K562 (cell line): ENCODE data around the gene CORIN. TPM values are rescaled to one million over a fixed set of nuclear protein-coding genes. Genes with fewer than 3 reads are reported as not detected.

ENCODE experiments used
- ATAC-seq: fragments of 200-7000 bp; cut with Tn5 transposase; 3 replicates; pipeline ENCODE4 v1.9.1; 2020; ENCODE audit warnings: moderate library complexity
- BruUV-seq: library from RNA; stranded (reverse); fragments of 400-500 nt; replicated peaks from 2 replicates; lab custom pipeline; 2021; lab: Mats Ljungman, UMichigan
- CTCF ChIA-PET: fragments of 300-600 bp; formaldehyde crosslinking; extraction: SDS; loops from one replicate; lab custom pipeline; 2021; ENCODE audit warnings: low intra/inter-chr PET ratio; lab: Yijun Ruan, JAX
- POLR2A ChIA-PET: fragments of 300-600, 350-650 bp; sonication (Branson Sonifier 250); formaldehyde crosslinking; extraction: SDS; loops from one replicate; lab custom pipeline; 2021; ENCODE audit warnings: antibody characterized with exemption, inconsistent platforms; lab: Yijun Ruan, JAX
- DNase-seq, 4 experiments: peaks; one replicate each; pipeline versions ENCODE4 v3.0.0 to v3.0.0-alpha.2; 2011 to 2018; ENCODE audit warnings: low spot score in 3 of 4, mixed read lengths in 3 of 4; ENCODE audit errors: extremely low read depth in 1 of 4
- FAIRE-seq: peaks from 2 replicates; lab custom pipeline; 2011; peaks lifted over from hg19 to GRCh38; lab: Jason Lieb, UNC
- H2AFZ ChIP-seq: 2 replicates; pipeline ENCODE4 v1.6.0; 2011; ENCODE audit warnings: low read depth, low read length, control low read depth, inconsistent platforms
- H3K27ac ChIP-seq: fragments of 200-600 bp; 3 replicates; pipeline ENCODE4 v1.8.0; 2011; ENCODE audit warnings: low read depth, mild to moderate bottlenecking, control low read depth, inconsistent platforms, low read length, moderate library complexity, mixed read lengths; ENCODE audit errors: extremely low read depth
- H3K27me3 ChIP-seq, 2 experiments: fragments of 300-600 bp in 1 of 2; 2 replicates in 1 of 2; 3 replicates in 1 of 2; pipeline versions ENCODE4 v1.6.0 to v1.8.0; 2011; ENCODE audit warnings: inconsistent platforms in 2 of 2, low read length in 2 of 2, mild to moderate bottlenecking in 1 of 2, mixed read lengths in 1 of 2, moderate library complexity in 1 of 2; ENCODE audit not compliant: control insufficient read depth in 2 of 2, insufficient read depth in 2 of 2
- H3K36me3 ChIP-seq: fragments of 300-600 bp; 3 replicates; pipeline ENCODE4 v1.8.0; 2011; ENCODE audit warnings: mild to moderate bottlenecking, low read length, inconsistent platforms; ENCODE audit not compliant: control insufficient read depth, insufficient read depth
- H3K4me1 ChIP-seq, 2 experiments: fragments of 200-600 bp in 1 of 2; replicated peaks in 1 of 2; 2 replicates in 1 of 2; 3 replicates in 1 of 2; pipeline versions ENCODE4 v1.5.1 to v1.8.0; 2011; ENCODE audit warnings: inconsistent platforms in 2 of 2, low read length in 2 of 2, mild to moderate bottlenecking in 1 of 2, mixed read lengths in 1 of 2, moderate library complexity in 1 of 2; ENCODE audit not compliant: control insufficient read depth in 2 of 2, insufficient read depth in 2 of 2
- H3K4me2 ChIP-seq: 2 replicates; pipeline ENCODE4 v1.6.1; 2011; ENCODE audit warnings: low read length, control low read depth, inconsistent platforms, mixed read lengths; ENCODE audit not compliant: insufficient read depth
- H3K4me3 ChIP-seq: fragments of 200-600 bp; sonication (generic), shearing (Covaris generic); 2 replicates; pipeline ENCODE4 v1.5.1; 2016; ENCODE audit warnings: control low read depth, inconsistent platforms
- H3K79me2 ChIP-seq: fragments of 200-600 bp; 3 replicates; pipeline ENCODE4 v1.8.0; 2011; ENCODE audit warnings: low read length, inconsistent platforms; ENCODE audit not compliant: control insufficient read depth, insufficient read depth
- H3K9ac ChIP-seq, 2 experiments: 2 replicates each; pipeline versions ENCODE4 v1.6.0 to v1.6.1; 2011; ENCODE audit warnings: low read depth in 2 of 2, low read length in 2 of 2, control low read depth in 1 of 2, inconsistent platforms in 1 of 2, mild to moderate bottlenecking in 1 of 2, mixed read lengths in 1 of 2; ENCODE audit not compliant: insufficient read depth in 1 of 2
- H3K9me1 ChIP-seq: one replicate; pipeline ENCODE4 v1.6.0; 2011; ENCODE audit warnings: inconsistent platforms, mild to moderate bottlenecking, low read length, moderate library complexity; ENCODE audit not compliant: control insufficient read depth, insufficient read depth
- H3K9me3 ChIP-seq: replicated peaks from 2 replicates; pipeline ENCODE4 v1.5.1; 2011; ENCODE audit warnings: low read depth, low read length, inconsistent platforms; ENCODE audit not compliant: control insufficient read depth, insufficient read depth
- H4K20me1 ChIP-seq: replicated peaks from 2 replicates; pipeline ENCODE4 v1.6.1; 2011; ENCODE audit warnings: low read length, inconsistent platforms, mixed read lengths; ENCODE audit not compliant: control insufficient read depth, insufficient read depth
- ATF6 ChIP-seq: sonication (generic); formaldehyde crosslinking; IDR thresholded peaks from 2 replicates; pipeline ENCODE4 v1.4.0; 2020; ENCODE audit warnings: mild to moderate bottlenecking, missing genetic modification reagents
- CHAMP1 ChIP-seq: fragments of 450-650 bp; IDR thresholded peaks from 2 replicates; pipeline ENCODE4 v1.6.1; 2016; ENCODE audit warnings: mild to moderate bottlenecking
- FOXP4 ChIP-seq: sonication (generic); formaldehyde crosslinking; IDR thresholded peaks from 2 replicates; pipeline ENCODE4 v1.8.0; 2022; ENCODE audit warnings: mild to moderate bottlenecking, missing genetic modification reagents, borderline replicate concordance
- HNRNPLL ChIP-seq: fragments of 200-400 bp; formaldehyde crosslinking; IDR thresholded peaks from 2 replicates; pipeline ENCODE4 v1.6.1; 2017; ENCODE audit warnings: low read length, low read depth, mild to moderate bottlenecking; ENCODE audit not compliant: poor library complexity, severe bottlenecking
- KDM4B ChIP-seq, 2 experiments: fragments of 450-650 bp in 1 of 2; sonication (generic) in 1 of 2; IDR thresholded peaks; 2 replicates each; pipeline ENCODE4 v1.6.1; 2016 to 2017; ENCODE audit warnings: borderline replicate concordance in 2 of 2, antibody characterized with exemption in 1 of 2, low read depth in 1 of 2, mild to moderate bottlenecking in 1 of 2
- TAF1 ChIP-seq: IDR thresholded peaks from 2 replicates; pipeline ENCODE4 v1.6.1; 2011; ENCODE audit warnings: mild to moderate bottlenecking, low read length, moderate library complexity; ENCODE audit not compliant: insufficient read depth, control insufficient read depth, severe bottlenecking; ENCODE audit errors: extremely low read depth
- TRIM25 ChIP-seq: fragments of 450-650 bp; IDR thresholded peaks from 2 replicates; pipeline ENCODE4 v1.7.0; 2016; ENCODE audit warnings: borderline replicate concordance
- ZFX ChIP-seq: sonication (generic); formaldehyde crosslinking; IDR thresholded peaks from 2 replicates; pipeline ENCODE4 v1.8.0; 2022; ENCODE audit warnings: mild to moderate bottlenecking, missing genetic modification reagents, moderate library complexity
- ZNF232 ChIP-seq: sonication (generic); formaldehyde crosslinking; IDR thresholded peaks from 2 replicates; pipeline ENCODE4 v1.8.0; 2022; ENCODE audit warnings: mild to moderate bottlenecking, missing genetic modification reagents
- WGBS: fragments of 100-300 bp; shearing (Covaris generic); methylation state at CpG from one replicate; pipeline ENCODE4 v1.1.6; 2016; ENCODE audit warnings: low coverage, mixed read lengths; ENCODE audit not compliant: insufficient coverage; ENCODE audit errors: missing lambda C conversion rate; 5-methylcytosine and 5-hydroxymethylcytosine counted together
- in situ Hi-C: fragments of 300-500 bp; cut with MboI; formaldehyde crosslinking; loops from 4 replicates; pipeline ENCODE4 v1.15.0; 2018; ENCODE audit warnings: inconsistent platforms, mixed read lengths
- intact Hi-C: fragments of 100-400 bp; cut with micrococcal nuclease; formaldehyde crosslinking; loops from 2 replicates; pipeline ENCODE4 v1.14.2; 2022
- polyA plus RNA-seq, 8 experiments: library from polyadenylated mRNA; depleted of rRNA in 4 of 8; stranded (reverse) in 5 of 8; unstranded in 3 of 8; fragments of >200 nt; fragmentation: Nextera tagmentation in 2 of 8; fragmentation: Illumina TruSeq in 1 of 8; extraction: Ambion mirVana in 2 of 8; extraction: Trizol in 1 of 8; gene quantifications; 2 replicates each; pipeline versions ENCODE4 v1.2.1 to v1.2.3, GENCODE V29; 2011 to 2014; ENCODE audit warnings: inconsistent platforms in 1 of 8, missing spikeins in 1 of 8
- total RNA-seq, 7 experiments: library from RNA; depleted of rRNA in 6 of 7; stranded (reverse); fragments of >200 nt in 6 of 7; fragmentation: Illumina TruSeq in 2 of 7; extraction: Trizol in 2 of 7; gene quantifications; 2 replicates each; pipeline versions ENCODE4 v1.2.1 to v1.2.3, GENCODE V29; 2011 to 2021; ENCODE audit warnings: low replicate concordance in 1 of 7

CORIN gene
- total and polyA plus RNA-seq, 9 of the 15 experiments (the other 6 are each of a cell fraction or from before 2014, with no cell fraction given): 0.04 to 0.31 (median 0.08) TPM; not detected in 4

GRCh38 chr4:47762376-47763266 is 75.2 kb downstream of the CORIN start:
- ChIA-PET POLR2A (interaction anchor here (0.7 kb wide), 1 partner anchor 9 kb away, joined by 3 read pairs; no protein-coding TSS in a partner anchor), CTCF (no interaction called here)
- H3K9ac ChIP-seq: no peak overlapping the region
- no peaks in the 10 kb centered on the region for H3K79me2 ChIP-seq
- H3K27me3 ChIP-seq: no peaks in the 10 kb centered on the region
- no peak for ATAC-seq
- DNase-seq: no peak
- H3K4me2 ChIP-seq: no peak overlapping the region
- no peak overlapping the region for H3K4me3 ChIP-seq
- H3K9me1 ChIP-seq: no peaks in the 10 kb centered on the region
- no peaks in the 10 kb centered on the region for H3K36me3 ChIP-seq
- H2AFZ ChIP-seq: no peak overlapping the region
- H3K27ac ChIP-seq: no peak overlapping the region
- no peaks in the 10 kb centered on the region for H4K20me1 ChIP-seq
- no peak for FAIRE-seq
- H3K9me3 ChIP-seq: no peaks in the 10 kb centered on the region
- no TSS peak for BruUV-seq
- in situ Hi-C loops: no loop called here
- WGBS: 0% methylated on average over 2 of the region's 2 CpGs
- no peaks in the 10 kb centered on the region for H3K4me1 ChIP-seq
- intact Hi-C loops: no loop called here
- no peak for TF ChIP-seq ZNF232 (CRISPR knock-in tag)
- no peak for TF ChIP-seq FOXP4 (CRISPR knock-in tag)
- TF ChIP-seq HNRNPLL: no peak
- TF ChIP-seq ZFX (CRISPR knock-in tag): no peak
- no peak for TF ChIP-seq TRIM25
- TF ChIP-seq TAF1: no peak
- TF ChIP-seq KDM4B (IDR thresholded peaks at IDR 0.05; ENCODE audit: borderline replicate concordance in 2 of 2, low read depth in 1 of 2): no peak
- TF ChIP-seq CHAMP1: no peak
- TF ChIP-seq ATF6: no peak
